GM06990 (cell line): ENCODE measurements around the gene WDR46.

ENCODE experiments used
- DNase-seq: peaks from one replicate; pipeline ENCODE4 v3.0.0-alpha.2; 2011; ENCODE audit not compliant: insufficient read length; ENCODE audit errors: extremely low read depth
- H3K27me3 ChIP-seq: replicated peaks from 2 replicates; pipeline ENCODE4 v1.6.0; 2011; ENCODE audit warnings: low read length; ENCODE audit not compliant: control insufficient read depth, insufficient read depth
- H3K36me3 ChIP-seq: 2 replicates; pipeline ENCODE4 v1.5.1; 2011; ENCODE audit warnings: low read length; ENCODE audit not compliant: control insufficient read depth, insufficient read depth
- H3K4me3 ChIP-seq: replicated peaks from 2 replicates; pipeline ENCODE4 v1.5.1; 2011; ENCODE audit warnings: low read depth, mild to moderate bottlenecking, control low read depth, low read length
- CTCF ChIP-seq: IDR thresholded peaks from 2 replicates; pipeline ENCODE4 v1.5.1; 2011; ENCODE audit warnings: low read length, control low read depth, mild to moderate bottlenecking, inconsistent platforms; ENCODE audit not compliant: insufficient read depth, poor library complexity, severe bottlenecking

WDR46 gene

GRCh38 chr6:33329058-33329457, 40.0 kb upstream of the WDR46 start:
- no peaks in the 10 kb centered on the region for H3K27me3 ChIP-seq
- no peak for TF ChIP-seq CTCF
- no peaks in the 10 kb centered on the region for H3K36me3 ChIP-seq
- no peak overlapping the region for H3K4me3 ChIP-seq
- DNase-seq = no peak

GRCh38 chr6:33324125-33324524, 35.1 kb upstream of the WDR46 start:
- Histone ChIP-seq H3K4me3 (peak overlapping the region; percentile 67), H3K36me3 (peaks cover 19% of the 10 kb centered on the region), H3K27me3 (no peaks in the 10 kb centered on the region)
- no peak for DNase-seq
- no peak for TF ChIP-seq CTCF

- H3K4me3 ChIP-seq = peak overlapping the region; percentile 67
- no peaks in the 10 kb centered on the region for H3K27me3 ChIP-seq
- DNase-seq = no peak
Observed at GRCh38 chr6:33323623-33323948, 34.5 kb upstream of the WDR46 start.

GRCh38 chr6:33321227-33321626, 32.2 kb upstream of the WDR46 start:
- Histone ChIP-seq H3K36me3 (peaks cover 23% of the 10 kb centered on the region), H3K27me3 (no peaks in the 10 kb centered on the region), H3K4me3 (peak overlapping the region; percentile 97)
- no peak for TF ChIP-seq CTCF
- no peak for DNase-seq

More at GRCh38 chr6:33323623-33323948, 34.5 kb upstream of the WDR46 start:
- TF ChIP-seq CTCF = no peak
- peaks cover 23% of the 10 kb centered on the region for H3K36me3 ChIP-seq

- Histone ChIP-seq H3K27me3 (no peaks in the 10 kb centered on the region), H3K36me3 (peaks cover 25% of the 10 kb centered on the region), H3K4me3 (no peak overlapping the region)
- no peak for DNase-seq
- TF ChIP-seq CTCF = no peak
Observed at GRCh38 chr6:33320315-33321181, 31.5 kb upstream of the WDR46 start.
